ENCODE results near the gene ATRN.
"Not testable (repeated sequence)": the region's sequence is repeated elsewhere in the genome, so short reads cannot be mapped to it uniquely, and the experiment has no call there.

ATRN gene

DNA sequence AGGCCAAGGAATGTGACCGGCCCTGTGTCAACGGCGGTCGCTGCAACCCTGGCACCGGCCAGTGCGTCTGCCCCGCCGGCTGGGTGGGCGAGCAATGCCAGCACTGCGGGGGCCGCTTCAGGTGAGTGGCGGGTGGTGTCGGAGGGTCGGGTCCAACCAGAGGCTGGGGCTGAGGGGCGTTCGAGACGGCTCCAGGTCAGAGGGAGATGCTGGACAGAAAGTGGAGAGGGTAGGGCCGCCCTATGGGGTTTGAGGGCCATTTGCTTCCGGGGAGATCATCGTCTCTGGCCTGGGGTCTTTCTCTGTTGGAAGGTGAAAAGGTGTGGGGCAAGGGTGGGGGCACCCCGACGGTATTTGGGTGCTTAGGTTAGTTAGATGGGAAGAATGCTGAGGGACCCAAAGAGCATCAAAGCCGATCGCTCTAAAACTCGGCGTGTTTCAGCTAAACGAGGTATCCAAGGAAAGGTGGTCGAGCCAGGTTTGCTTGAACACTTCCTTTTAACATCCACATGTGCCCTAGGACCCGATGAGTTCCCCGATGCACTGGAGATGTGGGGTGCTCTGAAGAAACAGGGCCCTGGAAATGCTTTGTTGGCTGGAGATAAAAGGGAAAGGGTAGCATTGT is 691 bp downstream of the ATRN start:
- no peak for DNase-seq

DNA sequence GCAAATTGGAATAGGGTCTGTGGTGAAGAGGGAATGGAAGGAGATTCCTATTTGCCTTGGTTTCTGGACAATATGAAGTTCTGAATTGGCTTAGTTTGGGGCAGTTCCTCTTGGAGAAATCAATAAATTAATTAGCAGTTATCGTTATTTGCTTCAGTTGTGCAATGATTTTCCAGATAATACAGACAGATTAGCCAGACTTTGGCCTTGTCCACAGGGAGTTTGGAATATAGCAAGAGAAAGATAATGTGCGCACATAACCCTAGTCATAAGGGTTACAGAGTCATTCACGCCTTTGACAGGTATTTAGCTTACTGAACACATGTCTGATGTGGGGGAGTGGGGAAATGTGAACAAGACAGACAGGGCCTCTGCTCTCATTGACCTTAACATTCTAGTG is 1.3 kb downstream of the ATRN start:
- no peak for DNase-seq

DNA sequence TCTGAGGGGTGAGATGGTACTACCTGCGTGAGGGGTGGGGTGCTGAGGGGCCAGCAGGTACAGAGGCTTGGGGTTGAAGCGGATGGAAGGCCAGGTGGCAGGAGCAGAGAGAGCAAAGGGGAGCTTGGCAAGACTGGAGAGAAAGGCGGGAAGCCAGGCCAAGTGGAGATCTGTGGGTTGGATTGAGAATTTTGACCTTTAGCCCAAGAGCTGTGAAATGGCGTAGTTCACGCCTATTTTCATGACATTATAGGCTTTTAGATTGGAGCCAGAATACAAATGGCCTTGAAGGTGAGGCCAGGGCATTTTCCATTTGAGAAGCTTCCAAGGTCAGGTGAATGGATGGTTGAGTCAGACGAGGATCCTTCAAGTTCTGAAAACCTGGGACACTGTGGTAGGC is 2.5 kb downstream of the ATRN start:
- DNase-seq = no peak

DNA sequence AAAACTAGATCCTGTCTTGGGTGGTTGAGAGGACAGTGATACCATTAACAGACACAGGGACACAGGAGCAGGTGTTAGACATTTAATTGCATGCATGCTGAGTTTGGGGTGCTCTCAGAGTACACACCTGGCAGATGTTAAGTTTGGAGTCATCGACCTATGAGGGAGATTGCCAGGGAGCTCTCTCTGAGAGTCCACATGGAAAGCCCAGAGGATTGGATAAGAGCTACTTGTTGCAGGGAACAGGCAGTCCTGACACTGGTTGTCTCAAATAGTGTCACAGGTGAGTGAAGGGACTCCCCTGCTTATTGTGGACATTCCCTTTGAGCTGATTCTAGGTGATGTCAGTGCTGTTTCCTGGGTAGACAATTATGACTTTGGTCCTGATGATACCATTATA is 3.1 kb downstream of the ATRN start:
- DNase-seq = no peak

DNA sequence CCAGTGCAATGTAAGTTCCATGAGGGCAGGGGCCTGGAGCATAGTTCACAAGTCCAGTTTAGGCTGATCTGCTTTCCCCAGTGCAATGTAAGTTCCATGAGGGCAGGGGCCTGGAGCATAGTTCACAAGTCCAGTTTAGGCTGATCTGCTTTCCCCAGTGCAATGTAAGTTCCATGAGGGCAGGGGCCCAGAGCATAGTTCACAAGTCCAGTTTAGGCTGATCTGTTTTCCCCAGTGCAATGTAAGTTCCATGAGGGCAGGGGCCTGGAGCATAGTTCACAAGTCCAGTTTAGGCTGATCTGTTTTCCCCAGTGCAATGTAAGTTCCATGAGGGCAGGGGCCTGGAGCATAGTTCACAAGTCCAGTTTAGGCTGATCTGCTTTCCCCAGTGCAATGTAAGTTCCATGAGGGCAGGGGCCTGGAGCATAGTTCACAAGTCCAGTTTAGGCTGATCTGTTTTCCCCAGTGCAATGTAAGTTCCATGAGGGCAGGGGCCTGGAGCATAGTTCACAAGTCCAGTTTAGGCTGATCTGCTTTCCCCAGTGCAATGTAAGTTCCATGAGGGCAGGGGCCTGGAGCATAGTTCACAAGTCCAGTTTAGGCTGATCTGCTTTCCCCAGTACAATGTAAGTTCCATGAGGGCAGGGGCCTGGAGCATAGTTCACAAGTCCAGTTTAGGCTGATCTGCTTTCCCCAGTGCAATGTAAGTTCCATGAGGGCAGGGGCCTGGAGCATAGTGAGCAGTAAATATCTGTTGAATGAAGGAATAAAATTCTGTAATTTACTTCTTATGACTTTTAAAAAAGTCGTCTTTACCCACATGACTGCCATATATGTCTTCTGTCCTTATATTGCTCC is 6.4 kb downstream of the ATRN start:
- DNase-seq = not testable (repeated sequence)

DNA sequence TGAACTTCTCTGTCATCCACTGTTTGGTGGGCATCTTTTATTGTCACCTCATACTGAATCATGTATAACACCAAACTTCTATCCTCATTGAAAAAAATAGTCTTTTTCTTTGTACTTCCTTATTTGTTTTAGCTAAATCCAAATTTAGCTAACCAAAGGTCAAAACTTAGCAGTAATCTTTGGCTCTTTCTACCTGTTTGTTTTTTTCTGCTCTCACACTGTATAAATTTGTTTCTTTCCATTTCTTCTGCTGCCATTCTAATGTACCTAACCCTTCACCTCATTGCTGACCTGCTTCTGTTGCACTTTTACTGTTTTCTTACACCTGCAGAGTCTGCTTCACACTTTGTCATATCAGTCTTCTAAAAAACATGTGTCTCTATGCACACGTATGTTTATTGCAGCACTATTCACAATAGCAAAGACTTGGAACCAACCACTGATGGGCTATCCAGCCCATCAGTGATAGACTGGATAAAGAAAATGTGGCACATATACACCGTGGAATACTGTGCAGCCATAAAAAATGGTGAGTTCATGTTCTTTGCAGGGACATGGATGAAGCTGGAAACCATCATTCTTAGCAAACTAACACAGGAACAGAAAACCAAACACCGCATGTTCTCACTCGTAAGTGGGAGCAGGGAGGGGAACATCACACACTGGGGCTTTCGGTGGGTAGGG is 7.2 kb downstream of the ATRN start:
- DNase-seq = no peak

DNA sequence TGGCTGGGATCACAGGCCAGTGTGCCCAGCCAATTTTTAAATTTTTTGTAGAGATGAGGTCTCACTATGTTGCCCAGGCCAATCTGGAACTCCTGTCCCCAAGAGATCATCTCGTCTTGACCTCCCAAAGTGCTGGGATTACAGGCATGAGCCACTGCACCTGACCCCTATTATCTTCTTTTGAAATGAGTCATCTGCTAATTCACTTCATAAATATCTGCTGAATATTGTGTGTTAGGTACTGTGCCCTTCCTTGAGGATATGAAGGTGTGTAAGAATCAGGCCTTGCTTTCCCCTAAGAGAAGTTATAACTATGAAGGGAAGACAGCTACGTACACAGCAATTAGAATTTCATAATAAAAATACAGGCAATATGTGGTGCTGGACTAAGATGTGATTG is 8.2 kb downstream of the ATRN start:
- no peak for DNase-seq

DNA sequence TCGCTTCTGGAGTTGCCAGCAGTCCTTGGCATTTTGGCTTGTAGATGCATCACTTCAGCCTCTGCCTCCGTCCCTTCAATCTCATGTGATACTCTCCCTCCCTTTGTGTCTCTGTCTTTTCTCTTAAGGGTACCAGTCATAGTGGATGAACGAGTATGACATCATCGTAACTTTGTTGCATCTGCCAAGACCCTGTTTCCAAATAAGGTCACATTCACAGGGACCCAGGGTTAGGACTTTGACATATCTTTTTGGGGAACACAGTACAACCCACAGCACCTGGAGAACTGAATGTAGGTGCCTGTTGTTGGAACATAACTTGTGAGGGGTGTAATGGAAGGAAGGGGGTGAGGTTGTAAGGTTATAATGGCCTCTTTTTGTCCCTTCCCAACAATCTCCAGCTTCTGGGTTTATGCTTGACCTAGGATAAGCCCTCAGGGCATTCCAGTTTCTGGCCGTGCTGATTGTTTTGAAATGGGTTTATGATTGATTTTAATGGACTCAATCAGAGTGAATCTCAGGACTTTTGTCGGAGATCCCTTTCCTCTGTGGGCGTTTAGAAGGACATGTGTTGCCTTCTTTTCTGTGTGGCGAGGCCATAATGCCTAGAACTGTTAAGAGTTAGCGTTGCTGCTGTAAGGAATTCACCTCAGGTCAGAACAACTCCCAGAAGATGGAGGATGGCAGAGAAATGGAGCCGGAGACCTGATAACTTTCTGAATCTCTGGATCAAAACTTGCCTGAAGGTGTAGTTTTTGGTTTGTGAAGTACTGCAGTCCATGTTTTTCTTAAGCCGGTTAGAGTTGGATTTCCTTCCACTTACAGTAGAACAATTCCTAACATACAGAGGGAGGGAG is 9.2 kb downstream of the ATRN start:
- DNase-seq = no peak

DNA sequence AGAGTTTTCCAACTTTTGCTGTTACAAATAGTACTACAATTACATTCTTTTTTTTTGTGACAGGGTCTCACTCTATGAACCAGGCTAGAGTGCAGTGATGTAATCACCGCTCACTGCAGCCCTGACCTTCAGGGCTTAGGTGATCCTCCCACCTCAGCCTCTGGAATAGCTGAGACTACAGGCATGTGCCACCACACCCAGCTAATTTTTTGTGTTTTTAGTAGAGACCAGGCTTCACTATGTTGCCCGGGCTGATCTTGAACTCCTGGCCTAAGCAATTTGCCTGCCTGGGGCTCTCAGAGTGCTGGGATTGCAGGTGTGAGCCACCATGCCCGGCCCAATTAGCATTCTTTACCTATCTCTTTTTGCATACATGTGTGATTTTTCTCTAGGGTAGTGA is 12.5 kb downstream of the ATRN start:
- DNase-seq = no peak

DNA sequence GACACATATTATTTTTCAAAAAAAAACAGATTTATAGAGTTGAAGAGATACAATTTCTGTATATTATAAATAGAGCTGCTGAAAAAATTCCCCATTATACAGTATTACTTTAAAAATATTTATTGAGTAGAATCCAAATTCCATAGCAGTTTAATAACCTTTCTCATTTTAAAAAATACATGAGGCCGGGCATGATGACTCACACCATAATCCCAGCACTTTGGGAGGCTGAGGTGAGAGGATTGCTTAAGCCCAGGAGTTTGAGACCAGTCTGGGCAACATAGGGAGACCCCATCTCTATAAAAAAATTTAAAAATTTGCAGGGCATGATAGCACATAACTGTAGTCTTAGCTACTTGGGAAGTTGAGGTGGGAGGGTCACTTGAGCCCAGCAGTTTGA is 13.0 kb downstream of the ATRN start:
- no peak for DNase-seq

DNA sequence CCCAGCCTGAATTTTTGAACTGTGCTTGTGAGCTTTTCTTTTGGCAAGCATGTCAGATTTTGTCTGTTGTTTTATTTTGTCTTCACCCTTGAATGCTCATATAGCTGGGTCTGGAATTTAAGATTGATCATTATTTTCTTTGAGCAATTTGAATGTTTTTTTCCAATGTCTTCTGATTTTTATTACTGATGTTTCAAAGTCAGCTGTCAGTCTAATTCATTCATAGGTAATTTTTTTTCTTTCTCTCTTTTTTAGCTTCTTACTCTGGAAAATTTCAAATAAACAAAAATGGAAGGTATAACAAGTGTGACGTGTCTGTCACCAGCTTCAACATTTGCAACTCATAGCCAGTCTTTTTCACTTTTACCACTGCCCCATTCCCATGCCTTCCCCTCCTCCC is 15.1 kb downstream of the ATRN start:
- DNase-seq = no peak

DNA sequence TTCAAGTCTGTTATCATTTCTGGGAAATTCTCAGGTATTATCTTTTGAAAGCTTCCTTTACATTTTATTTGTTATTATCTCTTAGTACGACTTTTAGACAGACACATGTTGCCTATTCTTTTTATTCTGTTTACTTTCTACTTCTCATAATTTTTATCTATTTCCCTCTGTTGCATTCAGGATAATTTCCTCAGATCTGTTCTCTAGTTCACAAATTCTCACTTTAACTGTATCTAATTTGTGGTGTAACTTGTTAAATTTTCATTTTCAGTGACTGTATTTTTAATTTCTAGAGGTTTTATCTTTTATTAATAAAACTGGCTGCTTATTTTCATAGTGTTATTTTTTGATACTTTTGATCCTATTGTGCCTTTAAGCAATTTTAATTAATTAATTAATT is 16.0 kb downstream of the ATRN start:
- no peak for DNase-seq

DNA sequence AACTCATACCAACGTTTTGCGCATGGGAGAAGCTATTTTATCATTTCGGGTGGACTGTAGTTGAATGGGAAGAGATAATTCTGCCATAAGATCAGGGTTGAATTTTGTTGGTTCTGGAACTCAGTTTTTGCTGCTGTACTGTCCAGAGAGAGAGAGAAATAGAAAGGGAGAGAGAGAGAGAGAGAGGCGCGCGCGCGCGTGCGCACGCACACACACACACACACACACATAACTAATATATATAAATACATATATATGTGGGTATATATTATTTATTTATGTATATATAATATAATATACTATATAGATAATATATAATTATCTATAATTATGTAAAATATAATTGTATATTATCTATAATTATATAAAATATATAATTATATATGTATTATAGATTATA is 21.9 kb downstream of the ATRN start:
- no peak for DNase-seq

DNA sequence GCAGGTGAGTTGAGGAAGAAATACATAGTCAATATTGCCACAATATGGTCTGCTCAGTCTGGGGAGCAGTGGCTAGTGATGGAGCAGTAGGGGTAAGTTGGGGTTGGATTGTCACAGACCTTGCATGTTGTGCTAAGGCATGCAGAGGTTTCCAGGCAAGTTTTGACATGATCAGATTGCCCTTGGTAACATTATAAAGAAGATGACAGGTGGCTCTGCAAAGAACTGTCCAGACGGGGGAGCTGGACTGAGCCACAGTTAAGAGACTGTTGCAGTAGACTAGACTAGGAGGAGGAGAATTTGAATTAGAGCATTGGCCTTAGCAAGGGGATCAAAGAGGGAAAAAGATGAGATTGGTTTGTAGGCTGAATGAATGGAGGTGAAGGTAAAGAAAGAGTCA is 23.4 kb downstream of the ATRN start:
- DNase-seq = no peak

DNA sequence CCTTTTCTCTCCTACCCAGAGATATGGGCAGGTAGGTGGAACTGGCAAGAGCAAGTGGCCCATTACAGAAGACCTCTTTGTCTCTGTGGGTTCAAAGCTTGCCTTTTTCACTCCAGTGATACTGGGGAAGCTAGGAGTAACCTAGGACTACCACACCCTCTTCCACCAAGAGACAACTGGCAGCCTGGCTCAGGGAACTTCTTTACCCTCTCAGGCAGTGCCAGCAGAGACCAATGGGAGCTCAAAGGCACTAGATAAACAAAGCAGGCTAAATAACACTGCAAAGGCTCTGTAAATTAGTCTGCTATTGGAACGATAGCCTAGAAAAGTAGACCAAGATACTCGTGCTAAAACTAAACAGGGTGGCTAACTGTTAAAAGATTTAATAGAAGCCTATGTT is 32.1 kb downstream of the ATRN start:
- DNase-seq = no peak

DNA sequence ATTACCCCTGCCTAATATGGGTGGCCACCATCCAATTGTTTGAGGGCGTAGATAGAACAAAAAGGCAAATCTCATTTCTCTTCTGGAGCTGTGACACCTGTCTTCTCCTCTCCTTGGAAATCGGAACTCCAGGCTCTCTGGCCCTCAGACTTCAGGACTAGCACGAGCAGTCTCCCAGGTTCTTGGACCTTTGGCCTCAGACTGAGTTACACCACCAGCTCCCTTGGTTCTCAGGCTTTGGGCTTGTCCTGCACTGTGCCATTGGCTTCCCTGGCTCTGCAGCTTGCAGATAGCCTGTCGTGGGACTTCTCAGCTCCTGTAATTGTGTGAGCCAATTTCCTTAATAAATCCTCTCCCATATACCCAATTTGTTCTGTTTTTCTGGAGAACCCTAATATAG is 34.3 kb downstream of the ATRN start:
- no peak for DNase-seq

DNA sequence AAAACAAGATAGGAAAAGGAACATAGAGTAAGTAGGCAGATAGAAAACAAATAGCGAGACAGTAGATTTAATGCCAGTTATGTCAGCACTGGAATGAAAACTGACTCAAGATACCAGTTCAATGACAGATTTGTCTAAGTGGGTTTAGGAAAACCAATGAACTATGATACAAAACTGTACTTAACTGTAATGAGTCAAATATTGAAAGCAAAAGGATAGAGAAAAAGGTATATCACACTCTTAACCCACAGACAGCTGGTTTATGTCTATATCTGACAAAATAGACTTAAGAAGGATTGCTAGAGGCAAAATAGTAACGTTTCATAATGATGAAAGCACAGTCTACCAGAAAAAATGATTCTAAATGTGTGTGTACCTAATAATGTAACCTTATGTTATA is 38.2 kb downstream of the ATRN start:
- DNase-seq = no peak

DNA sequence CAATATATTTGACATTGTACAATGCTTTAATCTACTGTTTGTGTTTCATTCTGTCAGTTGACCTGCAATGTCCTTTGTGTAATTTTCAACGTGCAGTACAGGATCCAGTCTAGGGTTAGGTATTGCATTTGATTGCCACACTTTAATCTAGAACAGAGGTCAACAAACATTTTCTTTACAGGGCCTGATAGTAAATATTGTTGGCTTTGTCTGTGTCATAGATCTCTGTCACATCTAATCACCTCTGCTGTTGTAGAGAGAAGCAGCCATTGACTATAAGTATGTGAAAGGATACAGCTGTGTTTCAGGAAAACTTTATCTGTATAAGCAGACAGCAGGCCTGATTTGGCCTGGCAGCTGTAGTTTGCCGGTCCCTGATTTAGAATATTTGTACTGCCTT is 39.3 kb downstream of the ATRN start:
- DNase-seq = no peak

DNA sequence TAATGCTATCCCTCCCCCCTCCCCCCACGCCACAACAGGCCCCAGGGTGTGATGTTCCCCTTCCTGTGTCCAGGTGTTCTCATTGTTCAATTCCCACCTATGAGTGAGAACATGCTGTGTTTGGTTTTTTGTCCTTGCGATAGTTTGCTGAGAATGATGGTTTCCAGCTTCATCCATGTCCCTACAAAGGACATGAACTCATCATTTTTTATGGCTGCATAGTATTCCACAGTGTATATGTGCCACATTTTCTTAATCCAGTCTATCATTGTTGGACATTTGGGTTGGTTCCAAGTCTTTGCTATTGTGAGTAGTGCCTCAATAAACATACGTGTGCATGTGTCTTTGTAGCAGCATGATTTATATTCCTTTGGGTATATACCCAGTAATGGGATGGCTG is 41.4 kb downstream of the ATRN start:
- not testable (repeated sequence) for DNase-seq

DNA sequence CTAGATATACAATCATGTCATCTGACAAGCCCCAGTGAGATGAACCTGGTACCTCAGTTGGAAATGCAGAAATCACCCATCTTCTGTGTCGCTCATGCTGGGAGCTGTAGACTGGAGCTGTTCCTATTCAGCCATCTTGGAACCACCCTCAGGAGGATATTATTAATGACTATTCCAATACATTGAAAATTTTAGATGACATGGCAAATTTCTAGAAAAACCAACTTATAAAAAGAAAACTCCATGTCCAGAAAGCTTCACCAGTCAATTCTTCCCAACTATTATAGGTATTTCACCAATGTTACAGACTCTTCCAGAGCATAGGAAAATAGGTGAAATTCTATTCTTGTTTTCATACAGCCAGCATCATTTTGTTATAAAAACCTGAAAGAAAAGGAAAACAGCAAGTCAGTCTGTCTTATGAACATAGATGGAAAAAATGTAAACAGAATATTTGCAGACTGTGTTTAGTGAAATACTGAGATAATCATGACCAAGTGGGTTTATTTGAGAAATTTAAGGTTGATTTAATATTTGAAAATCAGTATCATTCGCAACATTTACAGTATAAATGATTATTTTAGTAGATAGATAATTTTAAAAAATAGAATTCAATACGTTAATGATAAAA is 43.3 kb downstream of the ATRN start:
- DNase-seq = no peak

DNA sequence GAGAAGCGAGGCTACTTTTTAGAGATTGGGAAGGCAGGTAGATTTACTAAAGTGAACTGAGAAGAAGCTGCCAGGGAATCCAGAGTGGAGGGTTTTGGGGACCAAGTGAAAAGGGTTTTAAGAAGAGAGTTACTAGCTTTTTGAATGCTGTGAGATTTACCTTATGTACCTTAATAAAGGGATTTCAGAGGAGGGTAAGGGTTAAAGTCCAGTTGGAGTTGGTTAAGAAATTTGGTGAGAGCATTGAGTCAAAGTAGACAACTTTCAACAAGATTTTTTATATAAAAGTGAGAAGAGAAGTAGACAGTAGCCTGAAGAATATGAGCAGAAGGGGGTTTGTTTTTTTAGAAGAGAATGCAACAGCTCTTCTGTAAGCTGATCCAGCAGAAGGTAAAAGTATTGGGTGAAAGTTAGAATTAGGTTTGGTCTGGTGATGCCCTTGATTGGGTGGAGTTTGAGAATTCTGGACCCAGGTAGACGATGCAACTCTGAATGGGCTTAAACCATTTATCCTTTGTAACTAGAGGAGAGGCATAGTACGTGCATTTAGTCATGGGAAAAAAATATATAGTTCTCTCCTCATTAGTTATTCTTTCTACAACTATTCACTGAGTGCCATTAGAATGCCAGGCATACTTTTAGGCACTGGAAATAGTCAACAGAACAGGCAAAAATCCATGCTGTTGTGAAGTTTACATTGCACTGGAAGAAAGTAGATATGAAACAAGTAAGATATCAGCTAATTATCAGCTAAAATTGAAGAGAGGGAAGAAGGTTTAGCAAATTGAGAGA is 44.8 kb downstream of the ATRN start:
- DNase-seq = no peak
